Upper lobe of right lung (tissue), 1 donor: ENCODE data around the gene LAD1. TPM values are rescaled to one million over a fixed set of nuclear protein-coding genes. Genes with fewer than 3 reads are reported as not detected.
A peak's percentile ranks its signal among the peaks of the same experiment; 100 is the strongest.

ENCODE experiments used
- ATAC-seq: fragments of 200-7000 bp; cut with Tn5 transposase; one replicate; pipeline ENCODE4 v1.9.1; 2020; ENCODE audit warnings: mild to moderate bottlenecking, moderate library complexity
- DNase-seq: peaks from one replicate; pipeline ENCODE4 v3.0.0-alpha.2; 2020
- H3K27ac ChIP-seq: fragments of 200-600 bp; one replicate; pipeline ENCODE4 v1.8.0; 2022
- H3K27me3 ChIP-seq: fragments of 200-600 bp; one replicate; pipeline ENCODE4 v1.8.0; 2022; ENCODE audit warnings: mild to moderate bottlenecking
- H3K36me3 ChIP-seq: fragments of 200-600 bp; one replicate; pipeline ENCODE4 v1.8.0; 2022
- H3K4me1 ChIP-seq: fragments of 200-600 bp; one replicate; pipeline ENCODE4 v1.8.0; 2022
- H3K4me3 ChIP-seq: fragments of 200-600 bp; one replicate; pipeline ENCODE4 v1.8.0; 2022; ENCODE audit warnings: mild to moderate bottlenecking
- H3K9me3 ChIP-seq: fragments of 200-600 bp; one replicate; pipeline ENCODE4 v1.8.0; 2022
- CTCF ChIP-seq: fragments of 200-600 bp; IDR thresholded peaks from one replicate; pipeline ENCODE4 v1.8.0; 2022; ENCODE audit warnings: antibody characterized with exemption
- intact Hi-C: fragments of 100-400 bp; cut with DNase I; formaldehyde crosslinking; loops from one replicate; pipeline ENCODE4 v1.11.0; 2022
- total RNA-seq: library from RNA; stranded (reverse); fragmentation: NEBNext Ultra II Directional; extraction: Animal tissue kit (Norgen Biotek cat#: 25700); gene quantifications from one replicate; pipeline ENCODE4 v1.2.1, GENCODE V29; 2021
- donor health status: DM: no; HTN: yes; CAD: no; lungs with severe emphysema.

Gene LAD1
- total RNA-seq, 1 donor from 2014 or later, result 42.6 TPM

GRCh38 chr1:201335174-201335870 lies 63.8 kb downstream of the LAD1 start:
- DNase-seq (peak; percentile 21), ATAC-seq (no peak)
- Histone ChIP-seq H3K36me3 (no peaks in the 10 kb centered on the region), H3K27me3 (no peaks in the 10 kb centered on the region), H3K4me1 (no peaks in the 10 kb centered on the region), H3K27ac (no peak overlapping the region), H3K4me3 (no peak overlapping the region), H3K9me3 (no peaks in the 10 kb centered on the region)
- no peak for TF ChIP-seq CTCF
- intact Hi-C loops, result no loop called here

DNA sequence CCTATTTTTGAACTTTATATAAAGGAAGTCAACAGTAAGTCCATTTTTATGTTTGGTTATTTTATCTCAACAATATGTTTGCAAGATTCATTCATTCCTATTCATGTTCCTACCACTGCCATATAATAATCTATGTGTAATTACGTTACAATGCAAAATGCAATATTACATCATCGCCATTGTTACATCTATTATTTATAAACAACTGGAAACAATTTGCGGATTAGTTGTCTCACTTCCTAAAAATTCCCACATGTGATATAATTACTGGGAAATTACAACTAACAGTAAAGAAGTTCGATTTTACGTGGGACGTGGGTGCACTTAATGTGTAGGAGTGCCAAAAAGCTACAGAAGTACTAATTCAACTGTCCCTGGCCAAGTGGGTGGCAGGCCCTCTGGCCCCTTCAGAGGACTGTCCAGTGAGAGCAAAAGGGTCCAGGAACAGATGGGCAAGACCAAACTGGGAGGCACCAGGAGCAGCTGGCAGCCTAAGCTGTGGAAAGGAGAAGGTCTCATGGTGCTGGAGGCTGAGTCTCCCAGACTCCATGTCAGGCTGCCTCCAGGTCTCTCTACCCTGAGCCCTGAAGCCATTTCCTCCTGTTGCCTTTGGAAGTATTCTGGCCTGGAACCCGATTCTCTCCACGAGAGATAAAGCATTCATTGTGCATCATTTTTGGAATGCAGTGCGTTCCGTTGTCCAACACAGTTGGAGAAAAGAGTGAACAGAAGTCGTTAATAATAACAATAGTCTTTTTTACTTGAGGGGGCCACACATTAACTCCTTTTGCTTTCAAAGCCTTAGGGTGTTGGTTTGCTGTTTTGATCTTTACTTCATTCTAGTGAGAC lies 64.6 kb downstream of the LAD1 start:
- no peaks in the 10 kb centered on the region for H3K36me3 ChIP-seq
- no peaks in the 10 kb centered on the region for H3K9me3 ChIP-seq
- H3K27me3 ChIP-seq, result no peaks in the 10 kb centered on the region
- H3K4me1 ChIP-seq, result peaks cover 7% of the 10 kb centered on the region
- peak; percentile 26 for DNase-seq
- no peak overlapping the region for H3K27ac ChIP-seq
- TF ChIP-seq CTCF, result no peak
- ATAC-seq, result no peak
- no peak overlapping the region for H3K4me3 ChIP-seq
- intact Hi-C loops, result no loop called here

GRCh38 chr1:201332616-201333335 lies 66.3 kb downstream of the LAD1 start:
- no peak overlapping the region for H3K4me3 ChIP-seq
- H3K9me3 ChIP-seq, result no peaks in the 10 kb centered on the region
- no peaks in the 10 kb centered on the region for H3K27me3 ChIP-seq
- no peak overlapping the region for H3K27ac ChIP-seq
- peaks cover 9% of the 10 kb centered on the region for H3K4me1 ChIP-seq
- intact Hi-C loops, result no loop called here
- DNase-seq (peak; percentile 43), ATAC-seq (no peak)
- TF ChIP-seq CTCF, result no peak
- H3K36me3 ChIP-seq, result no peaks in the 10 kb centered on the region

- Histone ChIP-seq H3K4me1 (peaks cover 9% of the 10 kb centered on the region), H3K36me3 (no peaks in the 10 kb centered on the region), H3K4me3 (no peak overlapping the region), H3K27me3 (no peaks in the 10 kb centered on the region), H3K27ac (no peak overlapping the region), H3K9me3 (no peaks in the 10 kb centered on the region)
- ATAC-seq (no peak), DNase-seq (peak; percentile 30)
- no peak for TF ChIP-seq CTCF
- intact Hi-C loops, result no loop called here
Observed at GRCh38 chr1:201332021-201332420, 67.1 kb downstream of the LAD1 start.

DNA sequence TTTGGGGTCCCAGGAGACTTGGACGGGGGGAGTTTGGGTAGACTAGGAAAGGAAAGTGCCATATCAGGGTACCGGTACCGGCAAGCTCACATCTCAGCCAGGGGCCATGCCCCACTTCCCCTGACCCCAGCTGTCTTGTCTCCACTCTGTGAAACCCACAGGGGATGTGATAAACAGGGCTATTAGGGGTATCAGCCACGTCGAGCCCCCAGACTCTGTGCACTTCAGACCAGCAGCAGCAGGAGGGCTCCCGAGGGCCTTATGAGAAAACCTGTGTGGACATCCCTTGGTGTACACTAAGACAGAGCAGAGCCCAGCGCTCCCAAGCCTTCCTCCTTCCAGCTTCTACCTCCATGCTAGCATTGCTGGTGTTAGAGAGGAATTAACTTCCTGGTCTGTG lies 68.0 kb downstream of the LAD1 start:
- no peak overlapping the region for H3K27ac ChIP-seq
- no peaks in the 10 kb centered on the region for H3K9me3 ChIP-seq
- H3K36me3 ChIP-seq, result no peaks in the 10 kb centered on the region
- no peak for TF ChIP-seq CTCF
- intact Hi-C loops, result no loop called here
- ATAC-seq (no peak), DNase-seq (peak; percentile 38)
- peaks cover 9% of the 10 kb centered on the region for H3K4me1 ChIP-seq
- no peaks in the 10 kb centered on the region for H3K27me3 ChIP-seq
- H3K4me3 ChIP-seq, result no peak overlapping the region

Other genes starting within 250 kb of the LAD1 start
- 59.3 TPM for gene TMEM9, start 244.8 kb downstream of the LAD1 start, total RNA-seq
- 0.81 TPM for gene IGFN1, start 208.5 kb downstream of the LAD1 start, total RNA-seq
- gene PKP1, start 115.8 kb downstream of the LAD1 start, total RNA-seq, result 0.69 TPM
- gene TNNT2, start 21.6 kb downstream of the LAD1 start, total RNA-seq, result 6.4 TPM
- gene TNNI1, start 22.4 kb upstream of the LAD1 start, total RNA-seq, result 0.49 TPM
- 90.0 TPM for gene PHLDA3, start 69.9 kb upstream of the LAD1 start, total RNA-seq
- gene CSRP1, start 107.8 kb upstream of the LAD1 start, total RNA-seq, result 280 TPM
- gene NAV1, start 139.8 kb upstream of the LAD1 start, total RNA-seq, result 34.1 TPM